Activated gamma-delta T cell (primary cell): ENCODE data around the gene POMT1.

Source experiments
- DNase-seq: peaks from one replicate; lab custom pipeline; 2025; lab: John Stamatoyannopoulos, UW

POMT1 gene

DNA sequence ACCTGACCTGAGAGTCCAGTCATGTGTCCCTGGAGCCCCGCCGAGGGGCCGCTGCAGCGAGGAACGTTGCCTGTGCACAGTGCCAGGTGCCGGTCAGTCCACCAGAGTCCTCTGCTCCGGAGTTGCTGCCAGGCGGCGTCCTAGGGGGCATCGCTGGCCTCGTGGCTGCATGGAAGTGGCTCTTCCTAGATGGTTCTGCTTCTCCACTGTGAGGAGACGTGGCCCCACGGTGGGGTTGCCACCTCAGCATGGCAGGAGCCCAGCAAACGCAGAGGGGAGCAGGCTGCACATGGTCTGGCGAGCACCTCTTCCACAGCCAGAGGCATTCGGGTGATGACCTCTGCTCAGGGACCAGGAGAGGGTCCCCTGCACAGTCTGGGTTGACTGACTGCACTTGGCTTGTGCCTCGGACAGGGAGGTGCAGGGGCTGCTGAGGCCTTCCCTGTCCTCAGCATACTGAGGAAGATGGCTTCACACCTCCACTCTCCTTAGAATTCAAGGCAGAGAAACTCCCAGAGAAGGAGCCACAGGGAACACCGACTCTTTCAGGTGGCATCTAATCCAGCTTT is 25.9 kb upstream of the POMT1 start:
- no peak for DNase-seq

GRCh38 chr9:131477367-131477766 is 25.4 kb upstream of the POMT1 start:
- no peak for DNase-seq

GRCh38 chr9:131477816-131478419 is 24.8 kb upstream of the POMT1 start:
- DNase-seq = no peak

GRCh38 chr9:131478421-131478868 is 24.3 kb upstream of the POMT1 start:
- DNase-seq = no peak

DNA sequence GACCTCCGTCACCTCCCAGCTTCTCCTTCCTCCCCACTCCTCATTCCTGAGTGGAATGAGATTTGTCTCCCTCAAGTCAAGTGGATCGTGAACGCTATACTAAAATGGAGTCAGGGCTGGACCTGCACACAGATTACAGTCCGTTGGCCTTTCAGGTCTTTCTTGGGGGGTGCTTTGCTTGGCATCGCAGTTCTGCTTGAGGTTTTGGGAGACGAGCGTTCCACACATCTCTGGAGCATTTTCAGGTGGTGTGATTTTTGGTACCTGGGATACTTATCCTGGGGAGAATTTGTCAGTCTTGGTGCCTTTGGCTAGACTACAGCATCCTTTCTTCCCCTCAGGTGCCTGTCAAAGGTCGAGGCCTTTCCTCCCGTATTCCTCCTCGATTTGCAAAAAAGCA is 23.8 kb upstream of the POMT1 start:
- DNase-seq = no peak

GRCh38 chr9:131480258-131480657 is 22.5 kb upstream of the POMT1 start:
- DNase-seq = no peak

- DNase-seq = no peak
Observed at GRCh38 chr9:131481441-131482342, 21.0 kb upstream of the POMT1 start.

DNA sequence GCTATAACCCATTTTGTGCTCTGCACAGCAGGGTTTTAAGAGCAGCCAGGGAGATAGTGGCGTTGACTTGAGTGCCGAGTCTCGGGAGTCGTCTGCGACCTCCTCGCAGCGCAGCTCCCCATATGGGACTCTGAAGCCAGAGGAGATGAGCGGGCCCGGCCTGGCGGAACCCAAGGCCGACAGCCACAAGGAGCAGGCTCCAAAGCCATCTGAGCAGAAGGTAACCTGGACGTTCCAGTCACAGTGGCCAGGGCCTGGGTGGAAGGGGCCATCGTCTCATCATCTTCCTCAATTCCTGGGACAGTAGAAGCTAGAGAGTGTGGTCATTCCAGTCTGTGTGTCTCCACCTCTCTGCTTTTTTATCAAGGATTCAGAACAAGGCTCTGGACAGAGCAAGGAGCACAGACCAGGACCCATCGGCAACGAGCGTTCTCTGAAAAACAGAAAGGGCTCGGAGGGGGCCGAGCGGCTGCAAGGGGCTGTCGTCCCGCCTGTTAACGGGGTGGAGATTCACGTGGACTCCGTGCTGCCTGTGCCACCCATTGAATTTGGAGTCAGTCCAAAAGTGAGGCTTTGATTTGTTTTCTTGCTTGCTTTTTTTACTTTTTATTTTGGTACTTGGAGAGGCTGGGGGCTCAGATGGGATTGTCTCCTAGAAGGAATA is 20.2 kb upstream of the POMT1 start:
- DNase-seq = no peak

GRCh38 chr9:131483319-131484050 is 19.2 kb upstream of the POMT1 start:
- DNase-seq = no peak

DNA sequence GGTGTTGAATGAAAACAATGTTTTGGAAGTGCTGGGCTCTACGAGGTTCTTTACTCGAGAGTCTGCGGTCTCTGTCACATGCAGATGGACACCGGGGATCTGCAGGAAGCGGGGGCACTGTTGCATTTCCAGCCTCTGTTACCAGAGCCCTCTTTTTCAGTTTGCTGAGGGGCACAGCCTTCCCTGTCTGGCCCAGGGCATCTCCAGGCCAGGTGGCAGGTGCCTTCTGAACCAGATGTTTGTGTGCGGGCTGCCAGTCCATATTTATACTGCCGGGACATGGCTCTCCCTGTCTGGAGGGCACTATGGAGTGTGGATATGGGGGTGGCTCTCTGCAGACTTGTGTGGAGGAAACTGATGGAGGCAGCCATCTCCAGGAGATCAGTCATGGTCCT is 18.7 kb upstream of the POMT1 start:
- no peak for DNase-seq

GRCh38 chr9:131484560-131485185 is 18.0 kb upstream of the POMT1 start:
- no peak for DNase-seq

- no peak for DNase-seq
Observed at GRCh38 chr9:131485206-131485605, 17.5 kb upstream of the POMT1 start.

DNA sequence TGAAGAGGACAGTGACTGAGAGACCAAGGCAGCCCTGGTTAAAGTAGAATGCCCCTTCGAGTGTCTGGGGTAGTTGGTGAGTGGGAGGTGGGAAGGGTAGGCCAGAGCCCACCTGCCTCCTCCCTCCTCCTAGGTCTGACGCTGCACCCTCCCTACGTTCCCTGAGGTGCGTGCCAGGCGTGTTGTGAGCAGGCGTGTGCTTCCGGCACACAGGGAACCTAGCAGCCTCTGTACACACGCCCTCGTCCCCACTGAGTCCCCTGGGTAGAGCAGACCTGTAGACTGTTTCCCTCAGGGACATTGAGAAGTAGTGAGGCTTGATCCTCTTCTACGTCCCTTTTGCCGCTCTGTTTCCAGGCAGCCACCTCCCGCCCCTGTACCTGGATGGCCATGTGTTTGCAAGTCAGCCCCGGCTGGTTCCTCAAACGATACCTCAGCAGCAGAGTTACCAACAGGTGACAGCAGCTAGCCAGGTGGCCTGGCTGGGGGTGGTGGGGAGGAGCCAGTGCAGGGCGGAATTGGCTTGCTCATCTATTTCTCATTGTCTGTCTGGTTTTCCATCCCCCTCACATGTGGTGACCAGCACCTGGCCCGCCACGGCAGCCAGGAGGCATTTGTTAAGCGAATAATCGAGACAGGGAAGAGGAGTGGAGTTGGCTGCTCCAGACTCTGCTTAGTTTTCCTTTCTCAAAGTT is 16.8 kb upstream of the POMT1 start:
- DNase-seq = no peak

DNA sequence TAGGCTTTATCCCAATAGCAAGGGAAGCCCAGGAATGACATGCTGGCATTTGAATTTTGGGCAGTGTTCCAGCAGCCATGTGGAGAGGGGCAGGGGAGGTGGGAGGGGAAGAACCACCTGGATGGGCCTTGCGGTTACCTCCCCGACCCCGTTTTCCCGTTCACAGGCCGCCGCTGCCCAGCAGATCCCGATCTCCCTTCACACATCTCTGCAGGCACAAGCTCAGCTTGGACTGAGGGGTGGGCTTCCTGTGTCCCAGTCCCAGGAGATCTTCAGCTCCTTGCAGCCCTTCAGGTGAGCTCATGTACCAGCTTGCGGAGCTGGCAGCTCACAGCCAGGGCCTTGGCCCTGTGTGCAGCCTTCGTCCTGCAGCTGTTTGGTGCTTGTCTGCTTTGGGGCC is 15.7 kb upstream of the POMT1 start:
- DNase-seq = no peak

DNA sequence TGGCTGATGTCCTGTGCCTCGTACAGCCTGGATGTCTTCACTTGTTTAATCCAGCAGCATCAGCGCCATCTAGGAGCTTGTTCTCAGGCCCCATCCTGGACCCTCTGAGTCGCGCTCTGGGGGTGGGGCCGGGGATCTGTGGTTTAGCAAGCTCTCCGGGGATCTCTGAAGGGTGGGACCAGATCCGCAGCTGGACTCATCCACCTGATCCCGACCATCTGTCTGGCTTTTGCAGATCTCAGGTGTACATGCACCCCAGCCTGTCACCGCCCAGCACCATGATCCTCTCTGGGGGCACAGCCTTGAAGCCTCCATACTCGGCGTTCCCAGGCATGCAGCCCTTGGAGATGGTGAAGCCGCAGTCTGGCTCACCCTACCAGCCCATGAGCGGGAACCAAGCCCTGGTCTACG is 15.1 kb upstream of the POMT1 start:
- no peak for DNase-seq

GRCh38 chr9:131490514-131490913 is 12.2 kb upstream of the POMT1 start:
- DNase-seq = no peak

DNA sequence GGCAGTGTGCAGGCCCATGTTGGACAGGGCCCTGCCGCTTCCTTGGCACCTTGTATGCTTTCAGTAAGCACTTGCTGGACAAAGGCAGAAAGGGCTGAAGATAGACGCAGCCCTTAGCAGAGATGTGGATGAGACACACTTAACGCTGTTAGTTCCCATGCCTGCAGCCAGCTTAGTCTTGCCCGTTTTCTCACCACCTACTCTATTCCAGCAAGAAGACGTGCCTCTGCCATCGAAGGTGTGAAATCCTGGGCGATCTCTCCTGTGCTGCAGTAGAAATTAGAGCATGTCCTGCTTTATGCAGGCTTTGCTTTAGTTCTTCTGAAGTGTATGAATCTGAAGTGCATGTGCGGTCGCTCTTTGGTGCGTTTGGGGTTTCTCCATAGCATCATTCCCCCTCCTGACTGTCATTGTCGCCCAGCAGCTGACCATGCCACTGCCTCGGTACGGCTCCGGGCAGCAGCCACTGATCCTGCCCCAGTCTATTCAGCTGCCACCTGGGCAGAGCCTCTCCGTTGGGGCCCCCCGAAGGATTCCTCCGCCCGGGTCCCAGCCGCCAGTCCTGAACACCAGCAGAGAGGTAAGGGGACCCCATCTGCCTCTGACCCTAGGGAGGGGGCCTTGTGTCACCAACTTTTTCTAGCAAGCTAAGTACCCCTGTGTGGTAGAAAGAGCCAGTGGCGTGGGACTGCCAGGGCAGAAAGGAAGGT is 11.6 kb upstream of the POMT1 start:
- DNase-seq = no peak

DNA sequence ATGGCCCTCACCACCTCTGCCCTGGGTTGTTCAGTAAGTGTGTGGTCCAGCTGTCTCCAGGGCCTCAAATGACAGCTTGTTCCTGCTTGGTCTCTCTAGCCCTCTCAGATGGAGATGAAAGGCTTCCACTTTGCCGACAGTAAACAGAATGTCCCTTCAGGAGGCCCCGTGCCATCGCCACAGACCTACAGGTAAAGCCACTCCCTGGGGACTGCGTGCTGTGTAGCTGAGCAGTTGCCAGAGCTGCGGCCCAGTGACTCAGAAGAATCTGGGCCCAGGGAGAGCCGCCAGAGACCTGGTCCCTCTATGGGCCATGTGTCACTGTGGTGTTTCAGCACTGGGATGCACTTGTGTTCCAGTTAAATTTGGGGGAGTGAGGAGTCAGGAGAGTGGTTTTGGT is 10.6 kb upstream of the POMT1 start:
- no peak for DNase-seq

DNA sequence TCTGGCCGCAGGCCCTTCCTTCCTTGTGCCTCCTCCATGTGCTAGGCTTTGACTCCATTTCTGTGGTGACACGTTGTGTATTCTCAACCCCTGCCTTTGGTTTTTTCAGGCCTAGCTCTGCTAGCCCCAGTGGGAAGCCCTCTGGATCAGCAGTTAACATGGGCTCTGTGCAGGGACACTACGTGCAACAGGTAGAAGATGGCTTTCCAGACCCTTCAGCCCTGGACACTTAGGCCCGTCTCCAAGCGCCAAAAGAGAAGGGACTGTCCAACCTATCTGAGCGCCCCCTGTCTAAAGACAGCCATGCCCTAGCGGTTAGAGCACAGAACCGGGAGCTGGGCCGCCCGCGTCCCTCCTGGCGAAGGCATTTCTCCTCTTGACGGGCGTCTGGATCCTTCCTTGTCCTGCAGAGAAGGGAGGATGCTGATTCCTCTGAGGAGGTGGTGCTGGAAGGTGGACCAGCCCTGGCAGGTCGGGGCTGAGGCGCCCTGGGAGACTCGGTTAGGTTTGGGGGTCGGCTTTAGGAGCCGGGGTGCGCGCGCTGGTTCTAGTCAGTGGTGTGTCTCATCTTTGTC is 8.3 kb upstream of the POMT1 start:
- no peak for DNase-seq

DNA sequence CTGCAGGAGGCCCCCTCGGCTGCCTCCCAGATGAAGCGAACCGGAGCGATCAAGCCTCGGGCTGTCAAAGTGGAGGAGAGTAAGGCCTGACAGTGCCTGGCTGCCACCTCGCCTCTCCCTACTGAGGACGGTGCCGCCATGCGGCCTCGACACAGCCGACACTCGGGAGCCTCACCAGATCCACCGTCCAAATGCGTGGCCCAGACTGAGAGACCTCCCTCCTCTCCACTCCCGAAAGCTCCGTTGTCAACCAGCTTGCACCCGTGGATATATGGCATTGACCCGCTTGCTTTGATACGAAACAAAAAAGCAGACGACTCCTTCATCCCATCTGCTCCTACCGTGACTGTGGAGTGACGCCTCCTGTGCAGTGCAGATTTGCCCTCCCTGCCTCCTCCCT is 6.9 kb upstream of the POMT1 start:
- DNase-seq = no peak
